Gastroesophageal sphincter (tissue), 4 donors: ENCODE measurements around the gene CNOT3. TPM values are rescaled to one million over a fixed set of nuclear protein-coding genes. Genes with fewer than 3 reads are reported as not detected.

Experiments
- ATAC-seq: fragments of 150-250 bp; one replicate; pipeline ENCODE4 v1.9.1; 2016; ENCODE audit warnings: mild to moderate bottlenecking, moderate library complexity
- H3K27ac ChIP-seq, 4 donors: fragments of 200-600 bp; sonication (generic) in 3 of 4; 1 replicate in 3 of 4; 2 replicates in 1 of 4; pipeline ENCODE4 v1.5.1; 2016 to 2019
- H3K27me3 ChIP-seq: fragments of 200-600 bp; sonication (generic); one replicate; pipeline ENCODE4 v1.5.1; 2019
- H3K36me3 ChIP-seq, 2 donors: fragments of 200-600 bp; sonication (generic); one replicate each; pipeline ENCODE4 v1.5.1; 2019; ENCODE audit warnings: control low read depth in 1 of 2
- H3K4me1 ChIP-seq, 3 donors: fragments of 200-600 bp; sonication (generic); 1 replicate in 2 of 3; 2 replicates in 1 of 3; pipeline ENCODE4 v1.5.1; 2016 to 2019; ENCODE audit warnings: control low read depth in 2 of 3
- H3K4me3 ChIP-seq, 2 donors: fragments of 200-600 bp; sonication (generic); one replicate each; pipeline ENCODE4 v1.5.1; 2019; ENCODE audit warnings: mild to moderate bottlenecking in 1 of 2, moderate library complexity in 1 of 2
- H3K9me3 ChIP-seq, 3 donors: fragments of 200-600 bp; sonication (generic); one replicate each; pipeline ENCODE4 v1.5.1; 2017 to 2019; ENCODE audit warnings: control low read depth in 2 of 3
- CTCF ChIP-seq, 4 experiments: fragments of 200-600 bp in 2 of 4; fragments of 450-650 bp in 2 of 4; sonication (generic) in 1 of 4; IDR thresholded peaks; one replicate each; pipeline ENCODE4 v1.5.1; 2017 to 2019; ENCODE audit warnings: antibody characterized with exemption in 4 of 4, mild to moderate bottlenecking in 2 of 4, moderate library complexity in 2 of 4
- EP300 ChIP-seq: sonication (generic); formaldehyde crosslinking; IDR thresholded peaks from one replicate; pipeline ENCODE4 v1.6.1; 2017; ENCODE audit warnings: antibody characterized with exemption, mild to moderate bottlenecking
- POLR2A ChIP-seq, 2 donors: fragments of 450-650 bp; IDR thresholded peaks; one replicate each; pipeline ENCODE4 v1.6.1; 2017; ENCODE audit warnings: antibody characterized with exemption in 2 of 2, mild to moderate bottlenecking in 2 of 2, moderate library complexity in 1 of 2
- POLR2AphosphoS5 ChIP-seq: sonication (generic); formaldehyde crosslinking; IDR thresholded peaks from one replicate; pipeline ENCODE4 v1.6.1; 2017; ENCODE audit warnings: antibody characterized with exemption
- WGBS, 2 donors: methylation state at CpG; one replicate each; pipeline ENCODE4 v1.1.5; 2018; ENCODE audit warnings: low coverage in 1 of 2; 5-methylcytosine and 5-hydroxymethylcytosine counted together
- total RNA-seq, 4 donors: library from RNA; depleted of rRNA; stranded (reverse); fragments of >200 nt; gene quantifications; one replicate each; pipeline ENCODE4 v1.1.0, GENCODE V29; 2016

The CNOT3 gene
- total RNA-seq, 4 donors from 2014 or later = 14.7 to 32.4 (median 23.1) TPM

DNA sequence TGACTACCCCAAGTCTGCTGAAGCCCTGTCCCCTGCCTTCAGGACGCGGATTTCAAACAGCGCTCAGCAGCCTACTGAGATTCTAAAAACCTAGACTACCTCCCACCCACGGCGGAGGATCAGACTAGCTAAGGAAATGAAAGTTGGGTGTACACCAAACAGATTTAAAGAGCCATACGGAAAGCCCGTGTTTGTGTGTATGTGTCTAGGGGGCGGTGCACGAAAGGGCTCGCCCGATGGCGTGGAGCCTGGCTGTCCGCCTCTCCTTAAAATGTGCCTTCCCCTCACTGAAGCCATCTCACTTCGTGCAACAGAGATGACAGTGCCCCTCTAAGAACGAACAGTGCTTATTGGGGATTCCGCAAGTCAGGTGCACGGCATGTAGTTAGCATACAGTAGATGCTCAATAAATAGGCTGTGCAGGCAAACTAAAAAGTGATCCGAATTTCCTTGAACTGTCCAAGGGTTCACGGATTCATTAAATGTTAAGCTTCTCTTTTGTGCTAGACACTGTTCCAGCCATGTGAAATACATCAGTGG is 21.3 kb downstream of the CNOT3 start:
- TF ChIP-seq POLR2AphosphoS5 (no peak), EP300 (no peak), CTCF (IDR thresholded peaks at IDR 0.05) (no peak), POLR2A (IDR thresholded peaks at IDR 0.05) (no peak)
- 8 to 11% methylated on average over 16 to 18 of the region's 19 CpGs for WGBS, 2 donors
- Histone ChIP-seq H3K27ac (peak overlapping the region; percentile 89 to 99 (median 96)), H3K27me3 (no peaks in the 10 kb centered on the region), H3K4me1 (peaks cover 0 to 49% (median 33%) of the 10 kb centered on the region in 3 donors), H3K36me3 (peaks cover 0 to 44% of the 10 kb centered on the region in 2 donors), H3K9me3 (no peaks in the 10 kb centered on the region), H3K4me3 (peak overlapping the region; percentile 56 to 88)
- no peak for ATAC-seq

DNA sequence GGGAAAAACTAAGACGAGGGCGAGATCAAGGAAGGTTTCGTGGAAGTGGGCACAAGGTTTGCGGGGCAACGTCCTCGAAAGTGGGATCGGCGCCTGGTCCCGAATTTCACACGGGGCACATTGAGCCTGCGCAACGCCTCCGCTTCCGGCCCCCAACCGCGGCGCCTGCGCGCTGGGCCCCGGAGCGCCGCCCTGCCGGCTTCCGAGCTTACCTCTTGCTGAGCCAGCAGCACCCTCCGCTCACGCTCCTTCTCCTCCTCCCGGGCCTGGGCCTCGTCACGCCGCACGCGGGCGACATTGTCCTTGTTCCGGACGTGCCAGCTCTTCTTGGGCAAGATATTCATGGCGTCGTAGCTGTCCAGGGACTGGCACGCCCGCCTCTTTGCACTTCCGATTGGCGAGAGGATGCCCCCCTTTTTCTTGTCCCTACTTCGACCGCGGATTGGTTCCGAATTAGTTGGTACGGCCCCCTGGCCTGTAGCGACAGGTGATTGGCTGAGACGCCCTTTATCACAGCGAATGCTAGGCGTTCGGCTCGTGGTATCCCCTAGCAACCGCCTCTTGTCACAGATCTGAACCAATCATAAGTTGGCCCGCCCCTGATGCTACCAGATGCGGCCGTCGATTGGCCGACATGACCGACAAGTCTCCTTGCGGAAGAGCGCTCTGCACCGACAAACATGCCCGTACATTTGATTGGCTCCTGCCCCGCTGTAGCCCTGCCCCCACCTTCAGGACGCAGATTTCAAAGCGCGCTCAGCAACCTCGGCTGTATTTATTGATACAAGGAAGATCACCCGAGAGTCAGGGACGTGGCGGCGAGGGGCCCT is 22.0 kb downstream of the CNOT3 start, which contains the start of gene LENG1:
TSS of gene LENG1 (minus strand) at position 370 of the 830 bp plus-strand sequence. CDS start at position 344, 26 bp downstream.
- 0% methylated on average over 18 to 28 of the region's 72 CpGs for WGBS, 2 donors
- H3K9me3 ChIP-seq = no peaks in the 10 kb centered on the region
- ATAC-seq = peak; percentile 96
- H3K36me3 ChIP-seq = peaks cover 0 to 37% of the 10 kb centered on the region in 2 donors
- peaks cover 5% of the 10 kb centered on the region for H3K27me3 ChIP-seq
- H3K4me3 ChIP-seq = peak within 1 kb of the TSS; percentile 56 to 88
- TF ChIP-seq CTCF (IDR thresholded peaks at IDR 0.05) (peak in 3 of 4 experiments; percentile 28 to 63 (median 42)), POLR2A (IDR thresholded peaks at IDR 0.05) (peak; percentile 61 to 64), POLR2AphosphoS5 (peak; percentile 85), EP300 (no peak)
- peak within 1 kb of the TSS; percentile 89 to 99 (median 96) for H3K27ac ChIP-seq
- peaks cover 0 to 53% (median 38%) of the 10 kb centered on the region in 3 donors for H3K4me1 ChIP-seq

- no peak for TF ChIP-seq CTCF (IDR thresholded peaks at IDR 0.05)
- TF ChIP-seq POLR2A (IDR thresholded peaks at IDR 0.05) = peak; percentile 14 to 29
- Histone ChIP-seq H3K4me3 (peak overlapping the region; percentile 52 to 56), H3K27ac (peak overlapping the region; percentile 81 to 97 (median 91)), H3K36me3 (peaks cover 0 to 30% of the 10 kb centered on the region in 2 donors), H3K27me3 (peaks cover 11% of the 10 kb centered on the region), H3K4me1 (peaks cover 0 to 57% (median 40%) of the 10 kb centered on the region in 3 donors), H3K9me3 (no peaks in the 10 kb centered on the region)
- ATAC-seq = no peak
- WGBS, 2 donors = 4% methylated on average over 7 of the region's 28 CpGs; no CpG with 5 or more reads in 1 of the 2 donors
Observed at GRCh38 chr19:54160182-54160811, 22.7 kb downstream of the CNOT3 start.

- Histone ChIP-seq H3K27ac (peak overlapping the region in 3 of 4 donors; percentile 89 to 97 (median 93)), H3K4me1 (peaks cover 0 to 57% (median 40%) of the 10 kb centered on the region in 3 donors), H3K4me3 (peak overlapping the region in 1 of 2 donors; percentile 56), H3K9me3 (no peaks in the 10 kb centered on the region), H3K36me3 (peaks cover 0 to 24% of the 10 kb centered on the region in 2 donors), H3K27me3 (peaks cover 16% of the 10 kb centered on the region)
- TF ChIP-seq POLR2AphosphoS5 = no peak
- no peak for TF ChIP-seq POLR2A (IDR thresholded peaks at IDR 0.05)
- no peak for TF ChIP-seq EP300
- no peak for TF ChIP-seq CTCF (IDR thresholded peaks at IDR 0.05)
- 25 to 37% methylated on average over 9 to 12 of the region's 13 CpGs for WGBS, 2 donors
- no peak for ATAC-seq
Observed at GRCh38 chr19:54160854-54161253, 23.3 kb downstream of the CNOT3 start.
